GM18526 (cell line): ENCODE results near the gene NFE2L1.

Experiments
- POLR2A ChIP-seq: IDR thresholded peaks from 3 replicates; pipeline ENCODE4 v1.6.1; 2011; ENCODE audit not compliant: insufficient read length; ENCODE audit errors: extremely low read depth

The NFE2L1 gene

GRCh38 chr17:48013876-48014594 lies 34.1 kb upstream of the NFE2L1 start:
- TF ChIP-seq POLR2A: no peak

- no peak for TF ChIP-seq POLR2A
These were observed 33.5 kb upstream of the NFE2L1 start for GRCh38 chr17:48014595-48015111.

DNA sequence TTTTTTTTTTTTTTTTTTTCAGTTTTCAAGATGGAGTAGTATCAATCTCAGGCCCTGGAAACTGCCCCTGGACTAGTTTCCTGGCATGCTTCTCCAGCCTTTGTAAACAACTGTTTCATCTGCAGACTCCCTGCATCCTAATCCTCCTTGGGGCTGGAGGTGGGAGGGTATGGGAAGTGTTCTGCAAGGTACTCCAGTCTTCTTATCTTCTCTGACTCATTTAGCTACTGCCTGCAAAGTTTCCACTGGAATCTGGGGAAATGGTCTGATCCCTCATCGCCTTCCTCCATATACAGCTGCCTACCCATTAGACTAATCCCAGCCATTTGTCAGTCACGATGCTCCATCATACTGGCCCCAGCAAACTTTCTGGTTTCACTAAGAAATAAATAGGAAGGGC lies 32.0 kb upstream of the NFE2L1 start:
- TF ChIP-seq POLR2A: no peak

- no peak for TF ChIP-seq POLR2A
These were observed 26.2 kb upstream of the NFE2L1 start for GRCh38 chr17:48021934-48022333.

DNA sequence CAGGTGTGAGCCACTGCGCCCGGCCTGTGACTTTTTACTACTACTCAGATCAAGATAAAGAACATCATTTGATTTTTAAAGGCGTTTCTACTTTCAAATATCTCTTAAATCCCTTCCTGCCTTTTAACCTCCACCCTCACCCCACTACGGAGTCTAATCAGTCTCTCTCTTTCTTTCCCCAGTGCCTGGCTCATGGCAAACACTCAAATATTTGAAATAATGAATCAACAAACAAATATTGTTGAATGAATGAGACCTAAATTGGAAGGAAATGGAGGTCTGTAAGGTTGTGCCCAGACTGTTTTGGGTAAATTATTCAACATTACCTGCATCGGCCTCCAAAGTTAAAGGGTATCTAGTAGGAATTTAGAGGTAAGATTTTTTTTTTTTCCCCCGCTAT lies 25.3 kb upstream of the NFE2L1 start:
- no peak for TF ChIP-seq POLR2A

- no peak for TF ChIP-seq POLR2A
These were observed 24.6 kb upstream of the NFE2L1 start for GRCh38 chr17:48023400-48024148.

DNA sequence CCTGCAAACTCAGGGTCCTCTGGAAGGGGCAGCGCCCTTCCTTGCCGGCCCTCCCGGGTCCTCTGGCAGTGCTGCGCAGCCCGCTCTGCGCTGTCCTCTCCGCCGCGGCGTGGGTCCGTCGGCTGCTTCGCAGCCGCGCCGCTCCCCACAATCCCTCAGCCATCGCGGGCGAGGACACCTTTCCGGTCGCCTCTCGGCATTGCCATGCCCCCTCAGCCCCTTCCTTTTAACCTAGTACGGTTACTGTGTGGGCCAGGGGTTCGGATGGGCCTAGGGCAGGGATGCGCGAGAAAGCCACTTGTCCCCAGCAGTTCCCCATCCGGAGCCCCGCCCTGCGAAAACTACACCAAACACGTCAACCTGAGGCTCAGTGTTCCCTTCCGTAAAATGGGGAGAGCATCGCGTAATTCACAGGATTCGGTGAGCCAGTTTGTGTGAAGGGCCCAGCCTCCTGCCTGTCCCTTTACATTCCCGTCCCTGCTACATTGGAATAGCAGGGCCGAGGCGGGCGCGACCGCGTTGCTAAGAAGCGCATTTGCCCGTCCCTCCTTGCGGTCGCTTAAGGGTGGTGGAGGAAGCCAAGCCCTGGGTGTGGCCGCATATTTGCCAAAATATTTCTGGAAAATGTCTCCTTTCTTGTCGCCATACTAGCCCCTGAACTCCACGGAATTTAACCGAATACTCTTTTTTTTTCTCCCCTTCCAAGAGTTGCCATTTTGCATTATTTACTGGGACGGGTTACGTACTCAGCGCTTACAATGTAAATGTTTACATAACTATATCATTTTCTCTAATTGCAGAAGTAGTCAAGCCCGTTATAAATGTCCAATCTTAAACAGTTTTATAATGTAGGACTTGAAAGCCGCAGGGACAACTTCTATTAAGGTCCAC lies 23.8 kb upstream of the NFE2L1 start:
- no peak for TF ChIP-seq POLR2A

DNA sequence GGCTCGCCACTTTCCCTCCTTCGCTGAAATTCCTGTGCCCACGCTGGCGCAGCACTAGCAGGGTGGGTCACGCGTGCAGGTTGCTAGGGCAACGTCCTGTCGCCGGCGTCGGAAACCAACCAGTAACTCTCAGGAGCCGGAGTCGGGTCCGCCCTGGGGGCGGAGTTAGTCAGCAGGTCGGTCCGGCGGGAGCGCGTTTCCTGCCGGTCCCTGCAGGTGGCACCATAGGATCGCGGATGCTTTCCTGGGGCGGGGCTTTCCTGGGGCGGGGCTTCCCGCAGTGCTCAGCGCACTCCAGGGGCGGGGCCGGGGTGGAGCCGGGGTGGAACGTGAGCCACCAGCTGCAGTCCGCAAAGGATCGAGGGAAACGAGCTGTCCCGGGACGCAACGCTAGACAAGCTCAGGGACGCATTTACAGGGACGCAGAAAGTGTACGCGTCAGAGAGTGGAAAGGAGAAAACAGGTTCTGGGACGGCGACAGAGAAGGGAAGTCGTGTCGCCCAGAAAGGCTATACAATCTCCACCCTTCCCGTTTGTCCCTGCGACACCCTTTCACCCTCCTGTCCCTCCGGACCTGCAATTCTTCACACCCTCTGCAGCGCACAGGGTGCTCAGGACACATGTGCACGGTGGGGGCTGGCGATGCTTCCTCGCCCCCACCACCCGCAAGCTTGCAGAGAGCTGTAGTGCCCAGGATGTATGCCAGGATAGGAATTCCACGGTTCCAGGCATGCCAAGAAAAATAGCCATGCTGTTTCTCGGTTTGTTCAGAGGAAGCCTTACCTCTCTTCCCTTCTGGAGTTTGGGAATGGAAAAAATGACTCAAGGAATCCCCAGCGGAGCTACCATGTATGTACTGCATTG lies 22.9 kb upstream of the NFE2L1 start:
- peak; percentile 18 for TF ChIP-seq POLR2A

DNA sequence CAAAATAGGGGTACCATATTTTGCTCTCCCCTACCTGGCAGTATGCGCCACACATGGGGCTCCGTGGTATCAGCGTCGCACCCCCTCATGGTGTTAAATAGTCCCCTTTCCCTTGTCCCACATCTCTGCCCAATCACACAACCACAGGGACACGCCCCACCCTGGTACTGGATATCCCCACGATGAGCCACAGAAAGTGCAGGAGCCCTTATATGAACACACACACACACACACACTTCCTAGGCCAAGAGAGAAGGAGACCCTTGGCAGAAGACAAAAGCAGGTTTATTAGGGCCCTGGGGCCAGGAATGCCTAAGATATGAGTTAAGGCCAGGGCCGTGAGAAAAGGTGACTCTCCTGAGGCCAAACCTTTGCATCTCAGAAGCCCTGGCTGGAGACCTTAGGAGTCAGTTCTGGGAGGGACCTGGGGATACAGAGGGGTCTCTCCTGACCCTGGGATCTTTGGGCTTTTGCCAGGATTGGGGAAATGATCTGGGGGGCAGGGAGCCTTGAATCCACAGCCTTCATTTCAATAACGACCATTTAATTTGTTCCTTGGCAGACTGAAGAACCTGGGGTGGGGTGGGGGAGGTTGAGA lies 22.2 kb upstream of the NFE2L1 start:
- TF ChIP-seq POLR2A: no peak

GRCh38 chr17:48026502-48027321 lies 21.4 kb upstream of the NFE2L1 start:
- TF ChIP-seq POLR2A: no peak

- no peak for TF ChIP-seq POLR2A
These were observed 20.7 kb upstream of the NFE2L1 start for GRCh38 chr17:48027322-48027981.

DNA sequence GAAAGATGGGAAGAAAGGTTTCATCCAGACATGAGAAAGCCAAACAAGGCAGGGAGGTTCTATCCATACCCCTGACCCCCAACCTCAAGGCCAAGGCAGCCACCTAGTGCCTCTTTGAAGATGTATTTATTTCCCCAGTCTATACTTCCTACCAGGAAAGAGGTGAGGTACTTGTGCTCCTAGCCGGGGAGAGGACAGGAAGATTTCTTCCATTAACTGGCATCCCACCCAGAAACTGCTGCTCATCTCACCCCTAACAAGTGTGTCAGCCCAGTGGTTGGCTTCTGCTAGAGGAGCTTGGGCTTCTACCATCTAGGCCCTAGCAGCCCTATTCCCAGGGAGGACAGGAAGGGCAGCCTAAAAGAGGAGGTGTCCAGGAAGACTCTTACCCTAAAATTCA lies 19.4 kb upstream of the NFE2L1 start:
- TF ChIP-seq POLR2A: no peak

DNA sequence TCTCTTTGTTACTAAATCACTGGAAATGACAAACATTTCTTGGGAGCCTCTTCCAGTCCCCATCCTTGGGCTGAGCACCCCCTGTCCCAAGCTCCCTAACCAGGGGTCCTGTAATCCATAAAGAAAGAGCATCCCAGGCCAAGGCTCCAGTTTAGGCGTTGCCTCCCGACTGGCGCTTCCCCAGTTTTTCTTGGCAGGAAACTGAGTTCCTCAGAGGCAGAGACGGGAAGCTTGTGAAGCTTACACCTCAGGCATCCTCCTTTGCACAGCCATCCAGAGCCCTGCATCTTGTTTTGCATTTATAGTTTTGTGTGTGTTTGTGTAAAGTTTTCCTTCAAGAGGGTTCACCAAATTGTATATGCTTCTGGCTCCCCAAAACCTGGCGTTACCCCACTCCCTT lies 17.6 kb upstream of the NFE2L1 start:
- no peak for TF ChIP-seq POLR2A
